Ascending aorta (tissue), 2 donors: ENCODE results near the gene KCTD5. TPM values are rescaled to one million over a fixed set of nuclear protein-coding genes. Genes with fewer than 3 reads are reported as not detected.

ENCODE experiments used
- DNase-seq, 2 donors: peaks; one replicate each; pipeline ENCODE4 v3.0.0-alpha.2; 2019; ENCODE audit warnings: low spot score in 2 of 2
- H3K27ac ChIP-seq, 2 donors: fragments of 200-600 bp; sonication (generic); one replicate each; pipeline ENCODE4 v1.5.1; 2016 to 2017; ENCODE audit warnings: mild to moderate bottlenecking in 1 of 2
- H3K27me3 ChIP-seq: fragments of 200-600 bp; sonication (generic); one replicate; pipeline ENCODE4 v1.5.1; 2017
- H3K36me3 ChIP-seq, 2 donors: fragments of 200-600 bp; sonication (generic); one replicate each; pipeline ENCODE4 v1.5.1; 2016
- H3K4me1 ChIP-seq, 2 donors: fragments of 200-600 bp; sonication (generic); one replicate each; pipeline ENCODE4 v1.5.1; 2016 to 2017; ENCODE audit warnings: mild to moderate bottlenecking in 1 of 2
- H3K4me3 ChIP-seq, 2 donors: fragments of 200-600 bp; sonication (generic); one replicate each; pipeline ENCODE4 v1.5.1; 2016 to 2017; ENCODE audit warnings: mild to moderate bottlenecking in 1 of 2
- H3K9me3 ChIP-seq, 2 donors: fragments of 200-600 bp; sonication (generic); one replicate each; pipeline ENCODE4 v1.5.1; 2016
- intact Hi-C: fragments of 100-400 bp; cut with DNase I; formaldehyde crosslinking; loops from one replicate; pipeline ENCODE4 v1.15.1; 2023
- total RNA-seq: library from RNA; depleted of rRNA; stranded (reverse); fragments of >200 nt; gene quantifications from one replicate; pipeline ENCODE4 v1.1.0, GENCODE V29; 2016
- TF ChIP-seq, protein P1 (sequence below), 3 experiments: fragments of 200-600 bp in 2 of 3; fragments of 450-650 bp in 1 of 3; sonication (generic) in 2 of 3; IDR thresholded peaks; one replicate each; pipeline ENCODE4 v1.5.1; 2016 to 2019; ENCODE audit warnings: antibody characterized with exemption in 3 of 3, mild to moderate bottlenecking in 1 of 3, moderate library complexity in 1 of 3

The KCTD5 gene
- total RNA-seq, 1 donor from 2014 or later = 10.5 TPM

DNA sequence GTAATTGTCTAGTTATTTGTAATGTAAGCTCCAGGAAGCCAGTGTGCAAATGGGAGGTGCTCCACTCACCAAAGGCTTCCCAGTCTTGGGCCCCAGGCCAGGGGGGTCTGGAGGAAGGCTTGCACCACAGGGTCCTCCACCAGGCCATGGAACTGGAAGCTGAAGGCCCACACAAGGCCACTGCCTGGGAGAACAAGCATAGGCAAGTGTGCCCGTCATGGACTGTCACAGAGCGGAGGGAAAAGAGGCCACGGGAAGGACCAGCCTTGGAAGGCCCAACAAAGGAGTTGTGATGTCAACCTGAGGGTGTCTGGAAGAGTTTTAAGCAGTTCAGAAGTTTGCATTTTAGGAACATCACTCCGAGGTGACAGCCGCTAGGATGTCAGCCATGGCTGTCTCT is 67.2 kb downstream of the KCTD5 start:
- DNase-seq = no peak
- Histone ChIP-seq H3K27me3 (no peaks in the 10 kb centered on the region), H3K9me3 (no peaks in the 10 kb centered on the region), H3K4me1 (peaks cover 5 to 11% of the 10 kb centered on the region in 2 donors), H3K27ac (no peak overlapping the region), H3K36me3 (no peaks in the 10 kb centered on the region), H3K4me3 (no peak overlapping the region)
- intact Hi-C loops = no loop called here
- TF ChIP-seq, protein P1, sequence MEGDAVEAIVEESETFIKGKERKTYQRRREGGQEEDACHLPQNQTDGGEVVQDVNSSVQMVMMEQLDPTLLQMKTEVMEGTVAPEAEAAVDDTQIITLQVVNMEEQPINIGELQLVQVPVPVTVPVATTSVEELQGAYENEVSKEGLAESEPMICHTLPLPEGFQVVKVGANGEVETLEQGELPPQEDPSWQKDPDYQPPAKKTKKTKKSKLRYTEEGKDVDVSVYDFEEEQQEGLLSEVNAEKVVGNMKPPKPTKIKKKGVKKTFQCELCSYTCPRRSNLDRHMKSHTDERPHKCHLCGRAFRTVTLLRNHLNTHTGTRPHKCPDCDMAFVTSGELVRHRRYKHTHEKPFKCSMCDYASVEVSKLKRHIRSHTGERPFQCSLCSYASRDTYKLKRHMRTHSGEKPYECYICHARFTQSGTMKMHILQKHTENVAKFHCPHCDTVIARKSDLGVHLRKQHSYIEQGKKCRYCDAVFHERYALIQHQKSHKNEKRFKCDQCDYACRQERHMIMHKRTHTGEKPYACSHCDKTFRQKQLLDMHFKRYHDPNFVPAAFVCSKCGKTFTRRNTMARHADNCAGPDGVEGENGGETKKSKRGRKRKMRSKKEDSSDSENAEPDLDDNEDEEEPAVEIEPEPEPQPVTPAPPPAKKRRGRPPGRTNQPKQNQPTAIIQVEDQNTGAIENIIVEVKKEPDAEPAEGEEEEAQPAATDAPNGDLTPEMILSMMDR (IDR thresholded peaks at IDR 0.05) = no peak

DNA sequence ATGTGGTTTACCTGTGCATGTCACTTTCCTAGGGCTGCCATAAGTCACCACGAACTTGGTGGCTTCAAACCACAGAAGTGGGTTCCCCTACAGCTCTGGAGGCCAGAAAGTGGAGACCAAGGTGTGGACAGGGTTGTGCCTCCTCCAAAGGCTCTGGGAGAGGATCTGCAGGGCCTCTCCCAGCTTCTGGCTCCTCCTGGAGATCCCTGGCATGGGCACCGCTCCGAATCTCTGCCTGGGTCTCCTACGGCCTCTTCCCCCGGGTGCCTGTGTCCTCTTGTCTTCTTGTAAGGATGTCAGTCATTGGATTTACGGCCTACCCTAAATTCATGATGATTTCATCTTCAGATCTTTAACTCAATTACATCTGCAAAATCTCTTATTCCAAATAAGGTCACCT is 67.6 kb downstream of the KCTD5 start:
- DNase-seq = no peak
- intact Hi-C loops = loop anchor here (5.0 to 10.0 kb wide), 2 partner anchors 157 to 325 kb away; partner anchors contain the start of gene CCNF
- TF ChIP-seq, protein P1 (IDR thresholded peaks at IDR 0.05) = no peak

DNA sequence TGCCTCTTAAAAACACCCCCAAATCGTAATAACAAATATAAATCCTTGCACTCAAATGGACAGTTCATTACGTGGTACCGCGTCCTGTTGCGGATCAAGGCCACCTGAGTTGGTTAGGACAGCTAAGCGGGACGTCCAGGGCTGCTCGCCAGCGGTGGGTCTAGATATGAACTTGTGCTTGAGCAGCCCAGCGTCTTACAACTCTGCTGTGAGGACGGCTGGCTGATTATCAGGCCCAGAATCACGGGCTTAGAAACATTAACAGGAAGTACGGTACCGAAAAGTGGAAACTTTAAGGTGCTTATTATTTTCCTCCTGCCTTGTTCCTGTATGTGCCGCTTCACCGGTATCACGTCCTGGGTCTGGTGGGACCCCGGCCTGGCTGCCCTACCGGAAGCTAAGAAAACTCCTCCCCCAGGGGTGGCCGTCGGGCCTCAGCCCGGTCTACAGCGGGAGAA is 69.3 kb downstream of the KCTD5 start:
- TF ChIP-seq, protein P1 (IDR thresholded peaks at IDR 0.05) = no peak
- Histone ChIP-seq H3K9me3 (no peaks in the 10 kb centered on the region), H3K4me3 (peak overlapping the region; percentile 86 to 96), H3K4me1 (peaks cover 18 to 32% of the 10 kb centered on the region in 2 donors), H3K27me3 (no peaks in the 10 kb centered on the region), H3K36me3 (peaks cover 0 to 5% of the 10 kb centered on the region in 2 donors), H3K27ac (peak overlapping the region; percentile 97 to 98)
- DNase-seq = no peak
- intact Hi-C loops = loop anchor here (1.0 to 10.0 kb wide), 5 partner anchors 26 to 327 kb away; partner anchors contain the start of genes CCNF and ELOB

More for the DNA sequence above, 67.6 kb downstream of the KCTD5 start:
- Histone ChIP-seq H3K27me3 (no peaks in the 10 kb centered on the region), H3K4me1 (peaks cover 9 to 15% of the 10 kb centered on the region in 2 donors), H3K9me3 (no peaks in the 10 kb centered on the region), H3K27ac (no peak overlapping the region), H3K36me3 (no peaks in the 10 kb centered on the region), H3K4me3 (no peak overlapping the region)

DNA sequence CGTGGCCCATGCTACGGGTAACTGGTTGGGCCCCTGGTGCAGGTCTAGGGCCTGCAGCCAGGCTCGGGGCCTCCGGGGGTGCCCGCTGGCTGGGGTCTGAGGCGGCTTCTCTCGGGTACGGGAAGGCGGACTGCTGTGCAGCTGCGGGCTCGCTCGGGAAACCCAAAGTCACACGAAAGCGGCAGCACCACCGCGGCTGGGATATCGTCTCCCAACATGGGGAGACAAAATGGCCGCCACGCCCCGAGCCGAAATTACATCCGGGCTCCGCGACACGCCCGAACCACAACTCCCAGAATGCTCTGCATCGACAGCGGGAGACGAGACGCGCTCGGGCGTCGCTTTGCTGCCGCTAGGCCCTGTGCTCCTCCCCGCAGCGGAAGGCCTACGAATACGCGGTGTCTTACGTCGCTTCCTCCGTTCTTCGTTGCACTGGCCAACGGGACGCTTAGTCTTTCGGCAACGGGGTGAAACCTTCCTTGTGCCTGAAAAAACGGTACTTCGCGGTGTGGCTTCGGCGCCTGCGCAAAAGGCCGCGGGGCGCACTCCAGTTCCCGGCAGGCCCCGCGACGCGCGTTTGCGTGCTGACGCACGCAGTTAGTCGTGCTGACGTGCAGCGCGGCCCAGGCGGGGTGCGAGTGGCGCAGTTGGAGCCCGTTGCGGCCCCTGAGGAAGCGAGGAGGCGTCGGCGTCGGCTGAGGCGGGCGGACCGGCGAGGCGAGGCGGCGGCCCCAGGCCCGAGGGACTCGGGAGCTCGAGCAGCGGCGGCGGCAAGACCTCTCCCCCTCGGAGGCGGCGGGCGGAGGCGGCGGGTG is 69.9 kb downstream of the KCTD5 start, which contains the start of gene SRRM2:
TSS of gene SRRM2 (plus strand) at position 604 of the 815 bp plus-strand sequence. CDS start 3,727 bp downstream, outside the sequence.
- no peaks in the 10 kb centered on the region for H3K9me3 ChIP-seq
- peak within 1 kb of the TSS; percentile 97 to 98 for H3K27ac ChIP-seq
- H3K4me1 ChIP-seq = peaks cover 18 to 35% of the 10 kb centered on the region in 2 donors
- H3K36me3 ChIP-seq = peaks cover 3 to 12% of the 10 kb centered on the region in 2 donors
- TF ChIP-seq, protein P1 (IDR thresholded peaks at IDR 0.05) = no peak
- intact Hi-C loops = loop anchor here (1.0 to 10.0 kb wide), 5 partner anchors 25 to 327 kb away; partner anchors contain the start of genes CCNF and ELOB
- peak; percentile 67 to 97 for DNase-seq
- no peaks in the 10 kb centered on the region for H3K27me3 ChIP-seq
- H3K4me3 ChIP-seq = peak within 1 kb of the TSS; percentile 86 to 96

DNA sequence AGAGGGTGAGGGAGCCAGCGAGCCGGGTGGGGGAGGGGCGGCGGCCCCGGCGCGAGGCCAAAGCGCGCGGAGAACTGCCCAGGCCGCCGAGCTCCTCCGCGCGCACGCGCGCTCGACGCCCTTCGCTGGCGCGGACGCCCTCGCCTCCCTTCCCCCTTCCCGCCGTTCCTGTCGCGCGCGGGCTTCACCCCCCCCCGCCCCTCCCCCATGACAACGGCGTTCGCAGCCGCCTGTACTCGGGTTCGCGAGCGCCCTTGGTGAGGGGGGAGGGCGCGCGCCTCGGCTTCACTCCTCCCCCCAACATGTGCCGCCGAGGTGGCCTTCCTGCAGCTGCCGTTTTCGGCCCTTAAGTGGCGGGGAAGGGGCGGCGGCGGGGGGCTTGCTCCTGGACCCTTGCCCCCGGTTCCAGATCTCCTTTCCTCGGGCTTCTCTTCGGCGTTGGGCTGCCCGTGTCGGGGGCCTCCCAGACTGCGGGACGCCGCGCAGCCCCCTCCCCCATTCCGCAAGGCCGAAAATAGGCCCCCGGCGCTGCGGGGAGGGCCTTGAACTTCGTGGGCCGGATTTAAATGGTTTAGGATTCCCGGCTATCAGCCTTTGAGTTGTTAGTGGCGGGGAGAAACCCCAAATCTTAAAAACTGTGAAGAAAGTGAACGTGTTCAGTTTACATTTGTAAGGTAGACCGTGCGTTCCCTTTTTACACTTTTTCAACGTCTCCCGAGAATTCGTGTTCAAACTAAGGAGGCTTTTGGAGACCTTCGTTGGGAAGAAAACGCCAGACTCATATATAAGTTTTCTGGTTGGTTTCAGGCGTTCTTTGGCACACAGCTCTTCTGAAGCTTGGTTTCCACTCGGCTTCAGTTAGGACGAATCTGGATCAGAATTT is 70.8 kb downstream of the KCTD5 start:
- peak in 1 of 2 donors; percentile 87 for DNase-seq
- TF ChIP-seq, protein P1 (IDR thresholded peaks at IDR 0.05) = no peak
- intact Hi-C loops = loop anchor here (1.0 to 10.0 kb wide), 5 partner anchors 24 to 328 kb away; partner anchors contain the start of genes CCNF and ELOB

More for the DNA sequence above, 70.8 kb downstream of the KCTD5 start:
- Histone ChIP-seq H3K36me3 (peaks cover 12 to 20% of the 10 kb centered on the region in 2 donors), H3K27ac (peak overlapping the region; percentile 97 to 98), H3K4me3 (peak overlapping the region; percentile 86 to 96), H3K9me3 (no peaks in the 10 kb centered on the region), H3K4me1 (peaks cover 18 to 35% of the 10 kb centered on the region in 2 donors), H3K27me3 (no peaks in the 10 kb centered on the region)
